22Rv1 (cell line): ENCODE data around the gene RBM18.

ENCODE experiments used
- H3K27ac ChIP-seq: fragments of 450-650 bp; 2 replicates; pipeline ENCODE4 v1.5.1; 2017
- CTCF ChIP-seq: fragments of 450-650 bp; IDR thresholded peaks from 2 replicates; pipeline ENCODE4 v1.5.1; 2017; ENCODE audit warnings: mild to moderate bottlenecking
- ZFX ChIP-seq: fragments of 450-650 bp; IDR thresholded peaks from 2 replicates; pipeline ENCODE4 v1.6.1; 2017; ENCODE audit warnings: antibody characterized with exemption, borderline replicate concordance

RBM18 gene

GRCh38 chr9:122188369-122188768 is 76.3 kb downstream of the RBM18 start:
- TF ChIP-seq ZFX = no peak
- TF ChIP-seq CTCF = no peak

More at GRCh38 chr9:122188369-122188768, 76.3 kb downstream of the RBM18 start:
- H3K27ac ChIP-seq = no peak overlapping the region
